Measurements from ENCODE around the gene ZSCAN20. TPM values are rescaled to one million over a fixed set of nuclear protein-coding genes. Genes with fewer than 3 reads are reported as not detected.

Gene ZSCAN20
- total and polyA plus RNA-seq, 9 of the 15 experiments (the other 6 are each of a cell fraction or from before 2014, with no cell fraction given) = 0.36 to 3.3 (median 2.0) TPM

GRCh38 chr1:33429856-33430691, 42.4 kb upstream of the ZSCAN20 start (continued):
- TF ChIP-seq KDM2B (CRISPR knock-in tag; IDR thresholded peaks at IDR 0.05) (0 out of 2 replicates have a peak, but pooled peaks have one; percentile 39), ZNF318 (IDR thresholded peaks at IDR 0.05; ENCODE audit: borderline replicate concordance in 1 of 2, low read depth in 1 of 2) (no peak), POLR2H (tag; IDR thresholded peaks at IDR 0.05; ENCODE audit: low read depth) (no peak), NCOA4 (IDR thresholded peaks at IDR 0.05; ENCODE audit: partially characterized antibody) (no peak), HDAC2 (IDR thresholded peaks at IDR 0.05) (no peak), STAT5B (CRISPR knock-in tag; IDR thresholded peaks at IDR 0.05) (no peak), PHB (CRISPR knock-in tag; IDR thresholded peaks at IDR 0.05) (no peak), ZNF830 (CRISPR knock-in tag; IDR thresholded peaks at IDR 0.05) (no peak), EGR1 (conservative IDR thresholded peaks at IDR 0.05) (no peak), ELF2 (CRISPR knock-in tag; IDR thresholded peaks at IDR 0.05) (no peak), HDAC8 (tag; IDR thresholded peaks at IDR 0.05) (no peak), BACH1 (tag; IDR thresholded peaks at IDR 0.05) (no peak), SAFB (IDR thresholded peaks at IDR 0.05; ENCODE audit: borderline replicate concordance, low read depth, low read length) (0 out of 2 replicates have a peak, but pooled peaks have one; percentile 38), LCOR (CRISPR knock-in tag; IDR thresholded peaks at IDR 0.05) (no peak), RAD21 (CRISPR knock-in tag; conservative IDR thresholded peaks at IDR 0.05 in 1 of 2, IDR thresholded peaks at IDR 0.05 in 1 of 2) (0 out of 4 replicates have a peak, but pooled peaks of 1 of the 2 experiments have one; percentile 4), NBN (IDR thresholded peaks at IDR 0.05; ENCODE audit: low read depth) (no peak), COPS2 (conservative IDR thresholded peaks at IDR 0.05) (no peak)
- TF ChIP-seq, protein P1, sequence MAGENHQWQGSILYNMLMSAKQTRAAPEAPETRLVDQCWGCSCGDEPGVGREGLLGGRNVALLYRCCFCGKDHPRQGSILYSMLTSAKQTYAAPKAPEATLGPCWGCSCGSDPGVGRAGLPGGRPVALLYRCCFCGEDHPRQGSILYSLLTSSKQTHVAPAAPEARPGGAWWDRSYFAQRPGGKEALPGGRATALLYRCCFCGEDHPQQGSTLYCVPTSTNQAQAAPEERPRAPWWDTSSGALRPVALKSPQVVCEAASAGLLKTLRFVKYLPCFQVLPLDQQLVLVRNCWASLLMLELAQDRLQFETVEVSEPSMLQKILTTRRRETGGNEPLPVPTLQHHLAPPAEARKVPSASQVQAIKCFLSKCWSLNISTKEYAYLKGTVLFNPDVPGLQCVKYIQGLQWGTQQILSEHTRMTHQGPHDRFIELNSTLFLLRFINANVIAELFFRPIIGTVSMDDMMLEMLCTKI (IDR thresholded peaks at IDR 0.05; ENCODE audit: partially characterized antibody) = no peak

All from K562 (cell line).